OCI-LY7 (cell line): Measurements from ENCODE around the gene HOXB3.

Source experiments
- CTCF ChIP-seq: fragments of 200-600 bp; sonication (generic); conservative IDR thresholded peaks from 2 replicates; pipeline ENCODE4 v1.5.1; 2014; ENCODE audit warnings: mild to moderate bottlenecking, antibody characterized with exemption, low read length, moderate library complexity, mixed read lengths
- EZH2phosphoT487 ChIP-seq: fragments of 200-600 bp; sonication (generic); IDR thresholded peaks from 2 replicates; pipeline ENCODE4 v1.6.1; 2018; ENCODE audit warnings: low read depth, borderline replicate concordance, mild to moderate bottlenecking, mixed run types, antibody characterized with exemption, low read length, moderate library complexity, mixed read lengths

- TF ChIP-seq CTCF (no peak), EZH2phosphoT487 (no peak)
These were observed 38.8 kb upstream of the HOXB3 start for GRCh38 chr17:48628649-48629410.
